ENCODE data around the gene NTM.

- TF ChIP-seq TAF1 (IDR thresholded peaks at IDR 0.05; ENCODE audit: low read depth, low read length), result no peak
- TF ChIP-seq POLR2AphosphoS5 (IDR thresholded peaks at IDR 0.05; ENCODE audit: low read depth, low read length), result no peak
- TF ChIP-seq POLR2A (IDR thresholded peaks at IDR 0.05; ENCODE audit: low read depth, low read length), result no peak
- no peak for TF ChIP-seq POU2F2 (IDR thresholded peaks at IDR 0.05; ENCODE audit: low read depth, low read length)
- TF ChIP-seq SPI1 (IDR thresholded peaks at IDR 0.05; ENCODE audit: low read depth, low read length), result no peak
These were observed 585.5 kb downstream of the NTM start for GRCh38 chr11:131955904-131956303.

Data from GM12891 (cell line).